Occipital lobe (tissue), 2 donors: ENCODE results near the gene ANXA10. TPM values are rescaled to one million over a fixed set of nuclear protein-coding genes. Genes with fewer than 3 reads are reported as not detected.
"Not testable (repeated sequence)": the region's sequence is repeated elsewhere in the genome, so short reads cannot be mapped to it uniquely, and the experiment has no call there.

ENCODE experiments used
- DNase-seq: peaks from one replicate; lab custom pipeline; 2025; lab: John Stamatoyannopoulos, UW
- total RNA-seq: library from RNA; depleted of rRNA; stranded (reverse); fragments of >200 nt; gene quantifications from one replicate; pipeline ENCODE4 v1.2.3, GENCODE V29; 2014

ANXA10 gene
- total RNA-seq: not detected

- no peak for DNase-seq
These were observed at the start of gene ANXA10 for GRCh38 chr4:168092176-168092712. TSS of gene ANXA10 (plus strand) at chr4:168092537. CDS start at chr4:168092701, 164 bp downstream.

GRCh38 chr4:168045354-168045753, 47.0 kb upstream of the ANXA10 start:
- DNase-seq: no peak

GRCh38 chr4:168050002-168050401, 42.3 kb upstream of the ANXA10 start:
- DNase-seq: no peak

GRCh38 chr4:168051526-168051925, 40.8 kb upstream of the ANXA10 start:
- no peak for DNase-seq

GRCh38 chr4:168057412-168057811, 34.9 kb upstream of the ANXA10 start:
- no peak for DNase-seq

GRCh38 chr4:168059251-168059650, 33.1 kb upstream of the ANXA10 start:
- DNase-seq: no peak

- no peak for DNase-seq
These were observed 29.3 kb upstream of the ANXA10 start for GRCh38 chr4:168063031-168063430.

GRCh38 chr4:168070903-168071302, 21.4 kb upstream of the ANXA10 start:
- DNase-seq: no peak

GRCh38 chr4:168071304-168071703, 21.0 kb upstream of the ANXA10 start:
- DNase-seq: no peak

- DNase-seq: no peak
These were observed 17.5 kb upstream of the ANXA10 start for GRCh38 chr4:168074861-168075260.

GRCh38 chr4:168076989-168077725, 15.2 kb upstream of the ANXA10 start:
- peak; percentile 22 for DNase-seq

- no peak for DNase-seq
These were observed 14.6 kb upstream of the ANXA10 start for GRCh38 chr4:168077726-168078239.

- no peak for DNase-seq
These were observed 10.0 kb upstream of the ANXA10 start for GRCh38 chr4:168082379-168082778.

GRCh38 chr4:168095776-168096406, 3.6 kb downstream of the ANXA10 start:
- no peak for DNase-seq

- DNase-seq: no peak
These were observed 4.1 kb downstream of the ANXA10 start for GRCh38 chr4:168096407-168096784.

GRCh38 chr4:168097161-168097560, 4.8 kb downstream of the ANXA10 start:
- DNase-seq: no peak

- DNase-seq: no peak
These were observed 5.9 kb downstream of the ANXA10 start for GRCh38 chr4:168098248-168098717.

- no peak for DNase-seq
These were observed 6.9 kb downstream of the ANXA10 start for GRCh38 chr4:168099195-168099594.

GRCh38 chr4:168101026-168101425, 8.7 kb downstream of the ANXA10 start:
- no peak for DNase-seq

- DNase-seq: no peak
These were observed 10.1 kb downstream of the ANXA10 start for GRCh38 chr4:168102403-168102802.

- DNase-seq: no peak
These were observed 17.2 kb downstream of the ANXA10 start for GRCh38 chr4:168109527-168109926.

GRCh38 chr4:168113059-168113458, 20.7 kb downstream of the ANXA10 start:
- DNase-seq: not testable (repeated sequence)
